AG10803 (cell line): Measurements from ENCODE around the gene POC1B.

Experiments
- DNase-seq: peaks from one replicate; pipeline ENCODE4 v3.0.0; 2010; ENCODE audit warnings: low read depth
- H3K4me3 ChIP-seq: 2 replicates; pipeline ENCODE4 v1.5.1; 2011; ENCODE audit warnings: mild to moderate bottlenecking, low read length, control low read depth
- TF ChIP-seq, protein P1 (sequence below): conservative IDR thresholded peaks from 2 replicates; pipeline ENCODE4 v1.5.1; 2011; ENCODE audit warnings: mild to moderate bottlenecking, low read length, control low read depth, inconsistent platforms

Gene POC1B

DNA sequence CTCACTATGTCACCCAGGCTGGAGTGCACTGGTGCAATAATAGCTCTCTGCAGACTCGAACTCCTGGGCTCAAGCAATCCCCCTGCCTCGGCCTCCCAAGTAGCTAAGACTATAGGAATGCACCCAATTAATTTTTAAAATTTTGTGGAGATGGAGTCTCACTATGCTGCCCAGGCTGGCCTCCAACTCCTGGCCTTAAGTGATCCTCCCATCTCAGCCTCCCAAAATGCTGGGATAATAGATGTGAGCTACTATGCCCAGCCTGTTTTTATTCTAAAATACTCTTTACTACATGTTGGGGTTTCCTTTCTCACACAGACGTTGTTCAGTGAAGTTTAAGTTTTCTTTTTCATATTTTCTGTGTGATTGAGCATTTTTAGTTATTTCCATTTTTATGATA lies 112.6 kb downstream of the POC1B start:
- no peak overlapping the region for H3K4me3 ChIP-seq
- TF ChIP-seq, protein P1, sequence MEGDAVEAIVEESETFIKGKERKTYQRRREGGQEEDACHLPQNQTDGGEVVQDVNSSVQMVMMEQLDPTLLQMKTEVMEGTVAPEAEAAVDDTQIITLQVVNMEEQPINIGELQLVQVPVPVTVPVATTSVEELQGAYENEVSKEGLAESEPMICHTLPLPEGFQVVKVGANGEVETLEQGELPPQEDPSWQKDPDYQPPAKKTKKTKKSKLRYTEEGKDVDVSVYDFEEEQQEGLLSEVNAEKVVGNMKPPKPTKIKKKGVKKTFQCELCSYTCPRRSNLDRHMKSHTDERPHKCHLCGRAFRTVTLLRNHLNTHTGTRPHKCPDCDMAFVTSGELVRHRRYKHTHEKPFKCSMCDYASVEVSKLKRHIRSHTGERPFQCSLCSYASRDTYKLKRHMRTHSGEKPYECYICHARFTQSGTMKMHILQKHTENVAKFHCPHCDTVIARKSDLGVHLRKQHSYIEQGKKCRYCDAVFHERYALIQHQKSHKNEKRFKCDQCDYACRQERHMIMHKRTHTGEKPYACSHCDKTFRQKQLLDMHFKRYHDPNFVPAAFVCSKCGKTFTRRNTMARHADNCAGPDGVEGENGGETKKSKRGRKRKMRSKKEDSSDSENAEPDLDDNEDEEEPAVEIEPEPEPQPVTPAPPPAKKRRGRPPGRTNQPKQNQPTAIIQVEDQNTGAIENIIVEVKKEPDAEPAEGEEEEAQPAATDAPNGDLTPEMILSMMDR: no peak
- no peak for DNase-seq

DNA sequence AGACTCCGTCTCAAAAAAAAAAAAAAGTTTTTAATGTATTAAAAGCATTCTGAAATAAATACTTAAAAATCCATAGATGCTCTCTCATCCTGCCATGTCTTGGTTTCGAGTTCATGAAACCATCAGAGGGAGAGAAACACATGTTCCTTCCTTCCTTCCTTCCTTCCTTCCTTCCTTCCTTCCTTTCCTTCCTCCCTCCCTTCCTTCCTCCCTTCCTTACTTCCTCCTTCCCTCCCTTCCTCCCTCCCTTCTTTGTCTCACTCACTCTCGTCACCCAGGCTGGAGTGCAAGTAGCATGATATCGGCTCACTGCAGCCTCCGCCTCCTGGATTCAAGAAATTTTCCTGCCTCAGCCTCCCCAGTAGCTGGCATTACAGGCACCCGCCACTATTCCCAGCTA lies 113.2 kb downstream of the POC1B start:
- TF ChIP-seq, protein P1: no peak
- no peak for DNase-seq
- no peak overlapping the region for H3K4me3 ChIP-seq

- no peak overlapping the region for H3K4me3 ChIP-seq
- TF ChIP-seq, protein P1: no peak
- DNase-seq: no peak
Measured at GRCh38 chr12:89411846-89412245, 114.0 kb downstream of the POC1B start.

DNA sequence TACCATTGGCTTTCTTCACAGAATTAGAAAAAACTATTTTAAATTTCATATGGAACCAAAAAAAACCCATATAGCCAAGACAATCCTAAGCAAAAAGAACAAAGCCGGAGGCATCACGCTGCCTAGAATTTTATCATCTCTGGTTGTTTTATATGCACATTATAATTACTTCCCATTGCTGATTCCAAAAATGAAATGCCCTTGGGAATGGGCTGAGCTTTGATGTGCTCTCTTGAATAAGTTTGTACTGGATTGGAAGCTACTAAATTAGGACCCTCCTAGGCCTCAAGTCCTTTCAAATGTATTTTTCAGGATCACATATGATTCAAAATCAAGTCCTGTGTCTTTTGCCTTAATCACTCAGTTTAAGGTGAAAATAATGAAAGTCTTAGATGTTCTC lies 114.6 kb downstream of the POC1B start:
- no peak overlapping the region for H3K4me3 ChIP-seq
- no peak for DNase-seq

DNA sequence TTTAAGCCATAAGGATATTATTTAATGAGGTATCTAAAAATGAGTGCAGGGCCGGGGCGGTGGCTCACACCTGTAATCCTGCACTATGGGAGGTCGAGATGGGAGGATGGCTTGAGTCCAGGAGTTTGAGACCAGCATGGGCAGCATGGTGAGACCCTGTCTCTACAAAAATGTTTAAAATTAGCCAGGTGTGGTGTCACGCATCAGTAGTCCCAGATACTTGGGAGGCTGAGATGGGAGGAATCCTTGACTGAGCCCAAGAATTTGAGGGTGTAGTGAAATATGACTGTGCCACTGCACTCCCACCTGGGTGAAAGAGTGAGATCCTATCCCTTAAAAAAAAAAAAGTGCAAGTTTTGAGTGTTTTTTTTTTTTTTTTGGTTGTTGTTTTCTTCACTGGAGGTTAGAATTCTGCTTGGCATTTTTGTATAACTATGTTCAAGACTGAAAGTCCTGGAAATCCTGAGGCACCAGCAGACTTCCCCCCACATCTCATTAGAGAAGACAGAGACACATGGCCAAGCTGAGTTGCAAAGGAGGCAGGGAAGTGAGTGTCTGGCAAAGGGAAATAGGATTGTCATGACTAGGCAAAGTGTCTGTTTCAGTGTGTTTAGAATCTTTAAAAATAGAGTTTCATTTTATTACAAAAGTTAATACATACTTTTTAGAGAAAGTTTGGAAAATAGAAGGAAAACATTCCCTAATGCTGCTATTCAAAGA lies 120.1 kb downstream of the POC1B start:
- peak; percentile 34 for DNase-seq
- H3K4me3 ChIP-seq: no peak overlapping the region
- TF ChIP-seq, protein P1: no peak

More for the DNA sequence above, 114.6 kb downstream of the POC1B start:
- TF ChIP-seq, protein P1: no peak

GRCh38 chr12:89401433-89402058 lies 124.3 kb downstream of the POC1B start:
- no peak for DNase-seq
- no peak overlapping the region for H3K4me3 ChIP-seq
- TF ChIP-seq, protein P1: no peak

DNA sequence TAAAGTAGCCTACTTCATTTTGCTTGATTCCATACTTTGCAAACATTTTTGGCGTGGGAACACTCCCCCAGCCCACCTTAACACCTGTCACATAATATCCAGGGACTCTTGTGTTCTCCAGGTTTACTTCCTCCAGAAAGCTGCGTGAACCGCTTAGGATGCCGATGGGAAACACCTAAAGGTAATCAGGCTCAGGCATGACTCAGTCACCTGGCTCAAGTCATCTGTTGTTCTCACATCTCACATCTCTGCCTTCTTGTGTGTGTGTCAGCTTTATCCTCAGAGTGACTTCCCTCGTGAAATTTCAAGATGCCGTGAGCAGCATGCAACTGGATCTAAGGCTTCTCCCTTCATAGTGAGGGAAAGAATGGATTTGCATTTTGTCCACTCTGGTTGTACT lies 125.4 kb downstream of the POC1B start:
- H3K4me3 ChIP-seq: no peak overlapping the region
- no peak for DNase-seq
- TF ChIP-seq, protein P1: no peak
